ENCODE results near the gene KRT8. TPM values are rescaled to one million over a fixed set of nuclear protein-coding genes. Genes with fewer than 3 reads are reported as not detected.

Gene KRT8
- polyA plus RNA-seq, 1 of the 3 experiments (the other 2 are of a cell fraction) = 49.4 TPM

- WGBS (ENCODE audit: low lambda C conversion rate) = 87% methylated on average over 1 of the region's 1 CpG
Observed at GRCh38 chr12:52951126-52951525, 46.2 kb upstream of the KRT8 start.

GRCh38 chr12:52950553-52950952, 45.7 kb upstream of the KRT8 start:
- peaks cover 0 to 24% of the 10 kb centered on the region in 2 experiments; a peak in 2 of 4 replicates for H3K4me1 ChIP-seq (ENCODE audit: control insufficient read depth in 1 of 2, insufficient read depth in 2 of 2, low read depth in 1 of 2, low read length in 1 of 2)
- no peaks in the 10 kb centered on the region for H3K27me3 ChIP-seq (ENCODE audit: insufficient read depth)
- ChIA-PET POLR2A (no interaction called here), CTCF (interaction anchor here (0.9 to 3.8 kb wide), 3 partner anchors 30 to 65 kb away, joined by 3 to 15 read pairs (median 10); no protein-coding TSS in a partner anchor)
- TF ChIP-seq YY1 (IDR thresholded peaks at IDR 0.05; ENCODE audit: low read depth) (no peak), NRF1 (IDR thresholded peaks at IDR 0.05; ENCODE audit: low read depth, low read length) (no peak), RAD21 (IDR thresholded peaks at IDR 0.05; ENCODE audit: low read length) (no peak), GATA2 (CRISPR knock-in tag; IDR thresholded peaks at IDR 0.05) (no peak), TAF1 (IDR thresholded peaks at IDR 0.05; ENCODE audit: borderline replicate concordance, low read depth, low read length) (no peak), TCF12 (IDR thresholded peaks at IDR 0.05) (no peak), USF2 (IDR thresholded peaks at IDR 0.05; ENCODE audit: borderline replicate concordance, low read depth, low read length) (no peak), MEF2A (IDR thresholded peaks at IDR 0.05; ENCODE audit: borderline replicate concordance, low read depth) (no peak)
- TF ChIP-seq, protein P1, sequence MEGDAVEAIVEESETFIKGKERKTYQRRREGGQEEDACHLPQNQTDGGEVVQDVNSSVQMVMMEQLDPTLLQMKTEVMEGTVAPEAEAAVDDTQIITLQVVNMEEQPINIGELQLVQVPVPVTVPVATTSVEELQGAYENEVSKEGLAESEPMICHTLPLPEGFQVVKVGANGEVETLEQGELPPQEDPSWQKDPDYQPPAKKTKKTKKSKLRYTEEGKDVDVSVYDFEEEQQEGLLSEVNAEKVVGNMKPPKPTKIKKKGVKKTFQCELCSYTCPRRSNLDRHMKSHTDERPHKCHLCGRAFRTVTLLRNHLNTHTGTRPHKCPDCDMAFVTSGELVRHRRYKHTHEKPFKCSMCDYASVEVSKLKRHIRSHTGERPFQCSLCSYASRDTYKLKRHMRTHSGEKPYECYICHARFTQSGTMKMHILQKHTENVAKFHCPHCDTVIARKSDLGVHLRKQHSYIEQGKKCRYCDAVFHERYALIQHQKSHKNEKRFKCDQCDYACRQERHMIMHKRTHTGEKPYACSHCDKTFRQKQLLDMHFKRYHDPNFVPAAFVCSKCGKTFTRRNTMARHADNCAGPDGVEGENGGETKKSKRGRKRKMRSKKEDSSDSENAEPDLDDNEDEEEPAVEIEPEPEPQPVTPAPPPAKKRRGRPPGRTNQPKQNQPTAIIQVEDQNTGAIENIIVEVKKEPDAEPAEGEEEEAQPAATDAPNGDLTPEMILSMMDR (IDR thresholded peaks at IDR 0.05) = no peak
- TF ChIP-seq, protein P2, sequence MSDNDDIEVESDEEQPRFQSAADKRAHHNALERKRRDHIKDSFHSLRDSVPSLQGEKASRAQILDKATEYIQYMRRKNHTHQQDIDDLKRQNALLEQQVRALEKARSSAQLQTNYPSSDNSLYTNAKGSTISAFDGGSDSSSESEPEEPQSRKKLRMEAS (IDR thresholded peaks at IDR 0.05; ENCODE audit: low read depth) = no peak
- DNase-seq = no peak
- no peaks in the 10 kb centered on the region for H3K9me2 ChIP-seq
- no peak overlapping the region for H2AFZ ChIP-seq (ENCODE audit: low read depth)
- WGBS (ENCODE audit: low lambda C conversion rate) = 41% methylated on average over 7 of the region's 7 CpGs
- peak overlapping the region in 1 of 2 experiments; percentile 82; a peak in 1 of 4 replicates for H3K27ac ChIP-seq (ENCODE audit: low read depth in 2 of 2, low read length in 1 of 2)
- H3K4me3 ChIP-seq (ENCODE audit: low read depth in 2 of 2, low read length in 1 of 2) = peak overlapping the region; percentile 49 to 85; a peak in 3 of 4 replicates
- peak overlapping the region; percentile 81 for H3K4me2 ChIP-seq
- H4K20me1 ChIP-seq (ENCODE audit: insufficient read depth) = no peaks in the 10 kb centered on the region
- H3K9ac ChIP-seq = peak overlapping the region; percentile 93
- no peaks in the 10 kb centered on the region for H3K9me3 ChIP-seq
- H3F3A ChIP-seq (replicated peaks; ENCODE audit: insufficient read depth) = peaks cover 35% of the 10 kb centered on the region
- peaks cover 46% of the 10 kb centered on the region for H3K79me2 ChIP-seq (ENCODE audit: insufficient read depth)
- peaks cover 4 to 9% of the 10 kb centered on the region in 2 experiments for H3K36me3 ChIP-seq (replicated peaks in 1 of 2; ENCODE audit: control insufficient read depth in 1 of 2, insufficient read depth in 2 of 2, low read length in 1 of 2)

More at GRCh38 chr12:52951126-52951525, 46.2 kb upstream of the KRT8 start:
- H3K4me3 ChIP-seq (ENCODE audit: low read depth in 2 of 2, low read length in 1 of 2) = peak overlapping the region; percentile 49 to 85; a peak in 2 of 4 replicates
- H4K20me1 ChIP-seq (ENCODE audit: insufficient read depth) = no peaks in the 10 kb centered on the region
- ChIA-PET POLR2A (no interaction called here), CTCF (interaction anchor here (0.5 to 3.8 kb wide), 6 partner anchors 29 to 737 kb away, joined by 3 to 15 read pairs (median 4); no protein-coding TSS in a partner anchor)
- peak overlapping the region; percentile 81 for H3K4me2 ChIP-seq
- peaks cover 4 to 9% of the 10 kb centered on the region in 2 experiments for H3K36me3 ChIP-seq (replicated peaks in 1 of 2; ENCODE audit: control insufficient read depth in 1 of 2, insufficient read depth in 2 of 2, low read length in 1 of 2)
- peak overlapping the region; percentile 93; the same call in 1 of the 2 replicates for H3K9ac ChIP-seq
- H2AFZ ChIP-seq (ENCODE audit: low read depth) = no peak overlapping the region
- peaks cover 32% of the 10 kb centered on the region for H3F3A ChIP-seq (replicated peaks; ENCODE audit: insufficient read depth)
- DNase-seq = no peak
- no peak for TF ChIP-seq RAD21 (IDR thresholded peaks at IDR 0.05; ENCODE audit: low read length)
- no peak for TF ChIP-seq TCF12 (IDR thresholded peaks at IDR 0.05)
- no peak for TF ChIP-seq FOXJ3 (CRISPR knock-in tag; IDR thresholded peaks at IDR 0.05)
- TF ChIP-seq SMC3 (IDR thresholded peaks at IDR 0.05; ENCODE audit: low read depth, low read length) = no peak
- TF ChIP-seq, protein P3, sequence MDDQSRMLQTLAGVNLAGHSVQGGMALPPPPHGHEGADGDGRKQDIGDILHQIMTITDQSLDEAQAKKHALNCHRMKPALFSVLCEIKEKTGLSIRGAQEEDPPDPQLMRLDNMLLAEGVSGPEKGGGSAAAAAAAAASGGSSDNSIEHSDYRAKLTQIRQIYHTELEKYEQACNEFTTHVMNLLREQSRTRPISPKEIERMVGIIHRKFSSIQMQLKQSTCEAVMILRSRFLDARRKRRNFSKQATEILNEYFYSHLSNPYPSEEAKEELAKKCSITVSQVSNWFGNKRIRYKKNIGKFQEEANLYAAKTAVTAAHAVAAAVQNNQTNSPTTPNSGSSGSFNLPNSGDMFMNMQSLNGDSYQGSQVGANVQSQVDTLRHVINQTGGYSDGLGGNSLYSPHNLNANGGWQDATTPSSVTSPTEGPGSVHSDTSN (IDR thresholded peaks at IDR 0.05) = no peak
- no peak for TF ChIP-seq YY1 (IDR thresholded peaks at IDR 0.05; ENCODE audit: low read depth)
- no peak for TF ChIP-seq TAF1 (IDR thresholded peaks at IDR 0.05; ENCODE audit: borderline replicate concordance, low read depth, low read length)
- TF ChIP-seq FOXM1 (IDR thresholded peaks at IDR 0.05; ENCODE audit: low read depth) = no peak
- no peak for TF ChIP-seq USF2 (IDR thresholded peaks at IDR 0.05; ENCODE audit: borderline replicate concordance, low read depth, low read length)
- no peak for TF ChIP-seq JUND (IDR thresholded peaks at IDR 0.05)
- H3K9me2 ChIP-seq = no peaks in the 10 kb centered on the region
- peak overlapping the region in 1 of 2 experiments; percentile 82; a peak in 1 of 4 replicates for H3K27ac ChIP-seq (ENCODE audit: low read depth in 2 of 2, low read length in 1 of 2)
- peaks cover 46% of the 10 kb centered on the region for H3K79me2 ChIP-seq (ENCODE audit: insufficient read depth)
- peaks cover 0 to 18% of the 10 kb centered on the region in 2 experiments; a peak in 2 of 4 replicates for H3K4me1 ChIP-seq (ENCODE audit: control insufficient read depth in 1 of 2, insufficient read depth in 2 of 2, low read depth in 1 of 2, low read length in 1 of 2)
- no peaks in the 10 kb centered on the region for H3K27me3 ChIP-seq (ENCODE audit: insufficient read depth)
- H3K9me3 ChIP-seq = no peaks in the 10 kb centered on the region

Measured in SK-N-SH (cell line).